ENCODE data around the gene S100A3.

S100A3 gene

DNA sequence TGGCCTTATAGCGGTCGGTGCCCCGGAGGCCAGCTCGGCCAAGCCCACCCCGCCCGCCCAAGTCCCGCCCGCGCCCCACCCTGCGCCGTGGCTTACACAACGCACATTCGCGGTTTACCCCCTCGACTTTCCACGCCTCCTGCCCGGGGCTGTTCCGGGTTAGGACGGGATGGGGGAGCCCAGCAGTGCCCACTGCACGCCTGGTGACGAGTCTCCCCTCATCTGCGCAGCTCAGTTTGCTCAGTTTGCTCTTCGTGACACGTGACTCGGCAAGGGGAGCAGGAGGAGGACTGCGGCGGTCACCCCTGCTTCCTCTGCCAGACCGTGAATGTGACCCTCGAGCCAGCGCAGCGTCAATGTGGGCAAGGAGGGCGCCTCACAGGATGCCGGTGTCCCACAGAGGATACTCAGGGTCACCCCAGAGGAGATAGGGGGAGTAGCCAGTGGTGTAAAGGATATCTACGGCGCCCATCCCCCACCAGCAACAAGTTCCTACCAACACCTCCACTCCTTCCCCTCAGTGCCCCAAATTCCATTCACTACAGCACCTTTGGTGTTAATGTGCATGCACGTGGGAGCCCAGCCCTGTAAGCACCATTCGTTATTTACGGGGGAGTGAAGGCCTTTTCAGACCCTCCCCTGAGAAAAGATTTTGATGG lies 12.9 kb downstream of the S100A3 start:
- TF ChIP-seq, protein P1, sequence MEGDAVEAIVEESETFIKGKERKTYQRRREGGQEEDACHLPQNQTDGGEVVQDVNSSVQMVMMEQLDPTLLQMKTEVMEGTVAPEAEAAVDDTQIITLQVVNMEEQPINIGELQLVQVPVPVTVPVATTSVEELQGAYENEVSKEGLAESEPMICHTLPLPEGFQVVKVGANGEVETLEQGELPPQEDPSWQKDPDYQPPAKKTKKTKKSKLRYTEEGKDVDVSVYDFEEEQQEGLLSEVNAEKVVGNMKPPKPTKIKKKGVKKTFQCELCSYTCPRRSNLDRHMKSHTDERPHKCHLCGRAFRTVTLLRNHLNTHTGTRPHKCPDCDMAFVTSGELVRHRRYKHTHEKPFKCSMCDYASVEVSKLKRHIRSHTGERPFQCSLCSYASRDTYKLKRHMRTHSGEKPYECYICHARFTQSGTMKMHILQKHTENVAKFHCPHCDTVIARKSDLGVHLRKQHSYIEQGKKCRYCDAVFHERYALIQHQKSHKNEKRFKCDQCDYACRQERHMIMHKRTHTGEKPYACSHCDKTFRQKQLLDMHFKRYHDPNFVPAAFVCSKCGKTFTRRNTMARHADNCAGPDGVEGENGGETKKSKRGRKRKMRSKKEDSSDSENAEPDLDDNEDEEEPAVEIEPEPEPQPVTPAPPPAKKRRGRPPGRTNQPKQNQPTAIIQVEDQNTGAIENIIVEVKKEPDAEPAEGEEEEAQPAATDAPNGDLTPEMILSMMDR (IDR thresholded peaks at IDR 0.05; ENCODE audit: borderline replicate concordance, insufficient read depth, low read depth, low read length), result no peak
- H3K4me3 ChIP-seq (ENCODE audit: low read depth, low read length), result peak overlapping the region; percentile 47

DNA sequence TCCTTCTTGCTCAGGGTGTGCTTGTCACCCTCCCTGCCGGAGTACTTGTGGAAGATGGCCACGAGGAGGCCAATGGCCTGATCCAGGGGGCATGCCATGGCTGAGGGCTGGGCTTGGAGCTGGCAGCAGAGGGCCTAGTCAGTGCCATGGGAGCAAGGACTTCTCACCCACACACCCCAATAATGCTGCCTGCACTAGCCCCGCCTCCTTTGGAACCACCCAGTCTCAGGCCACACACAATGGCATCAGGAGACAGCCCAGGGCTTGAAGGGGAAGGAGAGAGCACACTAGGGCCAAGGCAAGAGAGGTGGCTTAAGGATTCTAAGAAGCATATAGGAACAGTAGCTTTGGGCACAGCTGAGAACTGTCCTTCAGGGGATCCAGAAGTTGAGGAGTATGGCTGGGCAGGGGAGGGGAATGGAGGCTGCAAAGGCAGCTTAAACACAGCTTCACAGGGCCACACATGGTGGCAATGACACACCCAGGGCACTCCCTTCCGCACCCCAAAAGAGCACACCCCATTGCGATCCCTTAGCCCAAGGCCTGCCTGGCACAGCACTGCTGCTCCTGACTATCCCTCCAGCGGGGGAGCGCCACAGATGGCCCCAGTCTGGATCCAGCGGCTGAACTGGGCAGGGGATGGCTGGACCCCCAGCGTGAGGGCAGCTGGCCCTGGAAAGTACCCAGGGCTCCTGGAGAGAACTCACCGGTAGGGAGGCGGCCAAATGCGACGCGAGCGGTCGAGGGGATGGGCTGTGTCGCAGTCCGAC lies 13.6 kb downstream of the S100A3 start, which contains the start of gene S100A6:
Gene S100A6 (minus strand): TSS at position 750 of the 770 bp plus-strand sequence. CDS start 652 bp downstream, at position 98.
- H3K4me3 ChIP-seq (ENCODE audit: low read depth, low read length), result peak within 1 kb of the TSS; percentile 47
- TF ChIP-seq, protein P1 (IDR thresholded peaks at IDR 0.05; ENCODE audit: borderline replicate concordance, insufficient read depth, low read depth, low read length), result no peak

DNA sequence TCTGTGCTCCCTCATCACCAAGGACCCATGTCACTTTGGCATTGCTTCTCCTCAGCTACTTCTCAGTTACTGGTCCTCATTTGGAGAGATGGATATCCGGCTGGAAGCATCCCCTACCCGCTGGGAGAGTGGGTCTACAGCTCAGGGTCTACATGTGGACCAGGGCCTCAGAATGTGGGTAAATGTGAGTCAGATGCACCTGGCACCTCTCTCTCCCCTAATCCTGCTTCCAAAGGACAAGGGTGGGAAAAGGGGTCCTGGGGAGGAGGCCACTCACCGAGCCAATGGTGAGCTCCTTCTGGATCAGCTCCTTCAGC lies 14.2 kb downstream of the S100A3 start:
- TF ChIP-seq, protein P1 (IDR thresholded peaks at IDR 0.05; ENCODE audit: borderline replicate concordance, insufficient read depth, low read depth, low read length), result no peak
- H3K4me3 ChIP-seq (ENCODE audit: low read depth, low read length), result no peak overlapping the region

DNA sequence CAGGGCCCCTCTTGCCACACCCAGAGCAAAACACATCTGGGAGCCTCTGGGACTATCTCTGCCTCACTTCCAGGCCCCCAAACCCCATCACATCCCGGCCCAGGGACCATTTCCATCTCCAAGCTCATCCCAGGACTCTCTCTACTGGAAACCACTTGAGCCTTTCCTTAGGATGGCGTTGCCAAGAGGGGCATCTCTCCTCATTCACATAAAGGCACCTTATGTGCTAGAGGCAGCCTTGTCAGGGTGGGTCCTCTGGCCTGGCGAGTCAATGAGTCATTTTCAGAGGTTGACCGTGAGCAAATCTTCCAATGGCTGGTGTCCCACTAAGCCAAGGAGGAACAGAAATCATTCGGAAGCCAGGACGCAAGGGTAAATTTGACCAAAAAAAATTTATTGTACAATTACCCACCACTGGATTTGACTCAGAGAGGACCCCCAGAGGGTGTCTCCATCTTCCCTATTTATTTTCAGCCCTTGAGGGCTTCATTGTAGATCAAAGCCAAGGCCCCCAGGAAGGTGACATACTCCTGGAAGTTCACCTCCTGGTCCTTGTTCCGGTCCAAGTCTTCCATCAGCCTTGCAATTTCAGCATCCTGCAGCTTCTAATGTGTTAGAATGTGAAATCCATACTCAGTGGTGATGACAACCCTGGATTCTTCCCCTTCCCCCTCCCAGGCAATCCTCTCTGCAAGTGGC lies 14.7 kb downstream of the S100A3 start:
- TF ChIP-seq, protein P1 (IDR thresholded peaks at IDR 0.05; ENCODE audit: borderline replicate concordance, insufficient read depth, low read depth, low read length), result no peak
- no peak overlapping the region for H3K4me3 ChIP-seq (ENCODE audit: low read depth, low read length)

DNA sequence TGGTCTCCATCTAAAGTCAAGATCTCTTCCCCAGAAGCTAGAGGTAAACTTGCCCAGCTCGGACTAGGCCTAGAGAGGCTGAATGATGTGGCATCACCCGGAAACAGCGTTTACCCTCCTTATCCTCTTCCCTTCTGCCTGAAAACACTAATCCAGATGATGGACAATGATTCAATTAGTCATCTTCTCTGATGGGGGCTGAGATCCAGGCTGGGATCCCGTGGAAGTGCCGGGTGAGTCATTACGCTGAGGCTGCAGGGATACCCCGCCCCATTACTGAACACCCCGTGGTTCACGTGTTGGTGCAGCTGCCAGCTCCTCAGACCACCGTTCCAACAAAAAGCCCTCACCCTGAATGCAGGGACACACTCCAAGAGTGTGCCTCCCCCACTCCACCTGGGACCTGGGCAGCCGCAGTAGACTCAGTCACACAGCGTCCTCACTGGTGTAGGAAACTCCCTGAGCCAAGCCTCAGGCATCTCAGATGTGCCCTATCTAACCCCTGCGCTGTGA lies 15.3 kb downstream of the S100A3 start:
- no peak overlapping the region for H3K4me3 ChIP-seq (ENCODE audit: low read depth, low read length)
- TF ChIP-seq, protein P1 (IDR thresholded peaks at IDR 0.05; ENCODE audit: borderline replicate concordance, insufficient read depth, low read depth, low read length), result no peak

DNA sequence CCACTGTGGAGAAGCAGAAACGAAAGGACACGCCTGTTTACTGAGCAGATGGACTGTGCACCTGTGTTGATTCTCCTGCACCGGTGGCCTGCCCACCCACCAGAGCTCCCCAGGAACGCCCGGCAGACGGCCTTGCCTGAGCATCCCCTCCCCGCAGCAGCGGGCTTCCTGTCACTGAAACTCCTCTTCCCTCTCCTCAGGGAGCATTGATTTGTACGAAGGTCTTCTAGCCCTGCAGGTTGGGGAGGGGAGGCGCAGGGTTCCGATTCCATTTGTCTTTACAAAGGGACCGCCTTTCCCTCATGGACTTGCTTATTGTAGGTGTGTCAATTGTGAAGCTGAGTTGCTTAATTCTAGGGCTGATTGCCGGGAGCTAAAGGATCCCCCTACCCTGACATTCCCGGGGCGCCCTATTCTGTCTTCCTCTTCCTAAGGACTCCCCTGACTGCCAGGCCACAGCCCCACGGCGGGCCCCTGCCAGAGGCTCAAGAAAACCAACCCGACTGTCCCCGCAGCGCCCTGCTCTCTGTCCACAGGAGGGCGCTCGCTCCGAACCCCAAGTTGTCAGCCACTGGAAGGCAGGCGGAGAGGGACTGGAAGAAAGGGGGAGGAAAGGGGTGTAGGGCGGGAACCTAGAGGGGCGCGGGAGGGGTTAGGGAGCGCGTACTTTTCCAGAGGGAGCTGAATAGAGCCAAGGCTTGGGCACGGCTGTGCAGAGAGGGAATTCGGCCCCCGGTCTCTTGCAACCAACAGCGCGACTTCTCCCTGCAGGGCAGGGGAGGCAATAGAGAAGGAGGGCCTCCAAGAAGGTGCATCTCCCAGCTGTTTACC lies 16.1 kb downstream of the S100A3 start:
- H3K4me3 ChIP-seq (ENCODE audit: low read depth, low read length), result no peak overlapping the region
- TF ChIP-seq, protein P1 (IDR thresholded peaks at IDR 0.05; ENCODE audit: borderline replicate concordance, insufficient read depth, low read depth, low read length), result peak; percentile 77

All from GM12875 (cell line).